Lower lobe of right lung (tissue), 2 donors: ENCODE results near the gene SPHK2. TPM values are rescaled to one million over a fixed set of nuclear protein-coding genes. Genes with fewer than 3 reads are reported as not detected.

Source experiments
- ATAC-seq, 2 donors: fragments of 200-7000 bp; cut with Tn5 transposase; one replicate each; pipeline ENCODE4 v1.9.1; 2020 to 2022; ENCODE audit warnings: mild to moderate bottlenecking in 2 of 2, moderate library complexity in 2 of 2
- DNase-seq: peaks from one replicate; pipeline ENCODE4 v3.0.0-alpha.2; 2020
- H3K27ac ChIP-seq: fragments of 200-600 bp; one replicate; pipeline ENCODE4 v1.8.0; 2022
- H3K27me3 ChIP-seq: fragments of 200-600 bp; one replicate; pipeline ENCODE4 v1.8.0; 2022; ENCODE audit warnings: low read depth
- H3K36me3 ChIP-seq: fragments of 200-600 bp; one replicate; pipeline ENCODE4 v1.8.0; 2022; ENCODE audit warnings: mild to moderate bottlenecking
- H3K4me1 ChIP-seq: fragments of 200-600 bp; one replicate; pipeline ENCODE4 v1.8.0; 2022
- H3K4me3 ChIP-seq: fragments of 200-600 bp; one replicate; pipeline ENCODE4 v1.8.0; 2022; ENCODE audit warnings: mild to moderate bottlenecking
- H3K9me3 ChIP-seq: fragments of 200-600 bp; one replicate; pipeline ENCODE4 v1.8.0; 2022
- CTCF ChIP-seq: fragments of 200-600 bp; IDR thresholded peaks from one replicate; pipeline ENCODE4 v1.8.0; 2022; ENCODE audit warnings: antibody characterized with exemption, mild to moderate bottlenecking
- intact Hi-C: fragments of 100-400 bp; cut with DNase I; formaldehyde crosslinking; loops from one replicate; pipeline ENCODE4 v1.11.0; 2022
- total RNA-seq: library from RNA; stranded (reverse); fragmentation: NEBNext Ultra II Directional; extraction: Animal tissue kit (Norgen Biotek cat#: 25700); gene quantifications from one replicate; pipeline ENCODE4 v1.2.1, GENCODE V29; 2021
- donor health status: DM: no; HTN: yes; CAD: no; lungs with severe emphysema.

SPHK2 gene
- total RNA-seq, 1 donor from 2014 or later: 23.8 TPM

GRCh38 chr19:48635966-48636858 lies 16.9 kb downstream of the SPHK2 start:
- Histone ChIP-seq H3K4me3 (peak overlapping the region; percentile 84), H3K4me1 (peaks cover 59% of the 10 kb centered on the region), H3K27me3 (no peaks in the 10 kb centered on the region), H3K36me3 (peaks cover 22% of the 10 kb centered on the region), H3K9me3 (no peaks in the 10 kb centered on the region), H3K27ac (peak overlapping the region; percentile 96)
- DNase-seq (no peak), ATAC-seq (no peak)
- TF ChIP-seq CTCF: no peak
- intact Hi-C loops: no loop called here

- peak within 1 kb of the TSS; percentile 84 for H3K4me3 ChIP-seq
- H3K27me3 ChIP-seq: no peaks in the 10 kb centered on the region
- peaks cover 18% of the 10 kb centered on the region for H3K36me3 ChIP-seq
- intact Hi-C loops: no loop called here
- ATAC-seq (peak; percentile 8 to 11), DNase-seq (peak; percentile 80)
- peaks cover 52% of the 10 kb centered on the region for H3K4me1 ChIP-seq
- no peaks in the 10 kb centered on the region for H3K9me3 ChIP-seq
- H3K27ac ChIP-seq: peak within 1 kb of the TSS; percentile 96
- peak; percentile 24 for TF ChIP-seq CTCF
Measured at GRCh38 chr19:48636859-48637448, 17.6 kb downstream of the SPHK2 start, which contains the start of gene DBP. DBP (minus strand) TSS chr19:48637379; CDS start chr19:48636994, 385 bp downstream.

GRCh38 chr19:48637449-48637947 lies 18.2 kb downstream of the SPHK2 start:
- peak; percentile 85 to 91 for ATAC-seq
- H3K4me1 ChIP-seq: peaks cover 47% of the 10 kb centered on the region
- intact Hi-C loops: no loop called here

DNA sequence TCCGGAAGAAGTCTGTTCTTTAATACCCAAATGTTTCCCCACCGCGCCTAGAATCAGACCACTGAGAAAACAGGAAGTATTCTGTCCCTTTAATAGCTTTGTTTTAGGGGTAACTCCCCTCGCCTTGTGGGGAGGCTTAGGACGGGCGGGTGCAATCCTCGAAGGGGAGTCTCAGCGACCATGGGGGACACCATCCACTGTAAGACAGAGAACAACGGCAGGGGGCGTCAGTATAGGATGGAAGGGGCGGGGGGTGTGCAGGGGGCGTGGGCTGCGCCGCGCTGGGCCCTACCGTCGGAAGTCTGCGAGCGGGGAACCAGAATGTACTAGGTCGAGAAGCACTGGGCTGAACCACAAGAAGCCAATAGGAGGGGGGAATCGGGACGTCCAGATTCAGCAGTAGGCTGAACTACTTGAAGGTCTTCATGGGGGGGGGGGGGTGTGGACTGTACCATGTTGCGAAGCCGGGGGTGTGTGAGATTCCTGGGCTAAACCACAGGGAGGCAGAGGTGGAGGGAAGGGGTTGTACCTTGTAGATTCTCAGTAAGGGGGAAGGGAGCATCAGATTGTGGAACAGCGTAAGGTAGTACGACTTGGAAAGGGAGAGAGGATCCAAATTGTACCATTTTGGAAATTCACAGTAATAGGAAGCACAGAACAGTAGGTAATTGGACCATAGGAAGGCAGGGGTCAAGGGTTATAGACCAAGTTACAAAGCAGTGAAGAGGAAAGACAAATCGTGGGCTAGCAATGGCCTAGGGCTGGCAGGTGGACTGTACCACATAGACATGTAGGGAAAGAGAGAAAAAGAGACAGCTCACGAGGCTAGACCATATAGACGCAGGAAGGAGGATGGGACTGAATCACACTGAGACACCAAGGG lies 18.9 kb downstream of the SPHK2 start:
- ATAC-seq: peak; percentile 70 to 72

More at GRCh38 chr19:48637449-48637947, 18.2 kb downstream of the SPHK2 start:
- Histone ChIP-seq H3K9me3 (no peaks in the 10 kb centered on the region), H3K27me3 (no peaks in the 10 kb centered on the region), H3K36me3 (peaks cover 13% of the 10 kb centered on the region), H3K4me3 (peak overlapping the region; percentile 84), H3K27ac (peak overlapping the region; percentile 96)
- peak; percentile 100 for DNase-seq
- no peak for TF ChIP-seq CTCF

More for the DNA sequence above, 18.9 kb downstream of the SPHK2 start:
- H3K4me1 ChIP-seq: peaks cover 40% of the 10 kb centered on the region
- peaks cover 6% of the 10 kb centered on the region for H3K36me3 ChIP-seq
- H3K9me3 ChIP-seq: no peaks in the 10 kb centered on the region
- peak overlapping the region; percentile 96 for H3K27ac ChIP-seq
- no peak for TF ChIP-seq CTCF
- H3K27me3 ChIP-seq: no peaks in the 10 kb centered on the region
- H3K4me3 ChIP-seq: peak overlapping the region; percentile 84
- intact Hi-C loops: no loop called here
- DNase-seq: peak; percentile 89
